WERI-Rb-1 (cell line): ENCODE results near the gene VPS39.

ENCODE experiments used
- DNase-seq: peaks from one replicate; pipeline ENCODE4 v3.0.0-alpha.2; 2020
- H3K27ac ChIP-seq: fragments of 250-450 bp; sonication (Bioruptor Pico); 2 replicates; pipeline ENCODE4 v1.5.1; 2020; ENCODE audit warnings: mild to moderate bottlenecking, moderate library complexity
- H3K27me3 ChIP-seq: fragments of 250-450 bp; sonication (Bioruptor Pico); 2 replicates; pipeline ENCODE4 v1.5.1; 2021; ENCODE audit warnings: mild to moderate bottlenecking, low read depth, moderate library complexity; ENCODE audit not compliant: insufficient read depth, severe bottlenecking
- H3K36me3 ChIP-seq: fragments of 250-450 bp; sonication (Bioruptor Pico); 2 replicates; pipeline ENCODE4 v1.5.1; 2020; ENCODE audit warnings: mild to moderate bottlenecking, moderate library complexity
- H3K4me3 ChIP-seq: 2 replicates; pipeline ENCODE4 v1.5.1; 2011; ENCODE audit warnings: low read depth, mild to moderate bottlenecking, control low read depth, low read length
- H3K9me3 ChIP-seq: fragments of 250-450 bp; sonication (Bioruptor Pico); 2 replicates; pipeline ENCODE4 v1.5.1; 2021; ENCODE audit warnings: mild to moderate bottlenecking, moderate library complexity; ENCODE audit not compliant: severe bottlenecking
- TF ChIP-seq, protein P1 (sequence below): IDR thresholded peaks from 2 replicates; pipeline ENCODE4 v1.5.1; 2011; ENCODE audit warnings: low read depth, mild to moderate bottlenecking, control low read depth, inconsistent platforms, low read length

VPS39 gene

DNA sequence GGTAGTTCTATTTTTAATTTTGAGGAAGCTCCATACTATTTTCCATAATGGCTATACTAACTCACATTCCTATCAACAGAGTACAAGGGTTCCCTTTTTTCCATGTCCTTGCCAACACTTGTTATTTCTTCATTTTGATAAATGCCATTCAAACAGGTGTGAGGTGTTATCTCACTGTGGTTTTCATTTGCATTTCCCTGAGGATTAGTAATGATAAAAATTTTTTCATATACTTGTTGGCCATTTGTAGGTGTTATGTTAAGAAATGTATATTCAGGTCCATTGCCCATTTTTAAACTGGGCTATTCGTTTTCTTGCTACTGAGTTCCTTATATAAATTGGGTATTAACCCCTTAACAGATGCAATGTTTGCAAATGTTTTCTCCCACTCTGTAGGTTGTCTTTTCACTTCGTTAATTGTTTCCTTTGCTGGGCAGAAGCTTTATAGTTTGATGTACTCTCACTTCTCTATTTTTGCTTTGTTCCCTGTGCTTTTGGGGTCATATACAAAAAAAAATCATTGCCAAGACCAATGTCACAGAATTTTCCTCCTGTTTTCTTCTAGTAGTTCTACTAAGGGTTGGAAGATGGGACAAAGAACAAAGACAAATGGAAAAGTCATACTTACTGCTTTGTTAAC lies 11.0 kb upstream of the VPS39 start:
- no peak overlapping the region for H3K27ac ChIP-seq
- H3K9me3 ChIP-seq, result no peaks in the 10 kb centered on the region
- TF ChIP-seq, protein P1, sequence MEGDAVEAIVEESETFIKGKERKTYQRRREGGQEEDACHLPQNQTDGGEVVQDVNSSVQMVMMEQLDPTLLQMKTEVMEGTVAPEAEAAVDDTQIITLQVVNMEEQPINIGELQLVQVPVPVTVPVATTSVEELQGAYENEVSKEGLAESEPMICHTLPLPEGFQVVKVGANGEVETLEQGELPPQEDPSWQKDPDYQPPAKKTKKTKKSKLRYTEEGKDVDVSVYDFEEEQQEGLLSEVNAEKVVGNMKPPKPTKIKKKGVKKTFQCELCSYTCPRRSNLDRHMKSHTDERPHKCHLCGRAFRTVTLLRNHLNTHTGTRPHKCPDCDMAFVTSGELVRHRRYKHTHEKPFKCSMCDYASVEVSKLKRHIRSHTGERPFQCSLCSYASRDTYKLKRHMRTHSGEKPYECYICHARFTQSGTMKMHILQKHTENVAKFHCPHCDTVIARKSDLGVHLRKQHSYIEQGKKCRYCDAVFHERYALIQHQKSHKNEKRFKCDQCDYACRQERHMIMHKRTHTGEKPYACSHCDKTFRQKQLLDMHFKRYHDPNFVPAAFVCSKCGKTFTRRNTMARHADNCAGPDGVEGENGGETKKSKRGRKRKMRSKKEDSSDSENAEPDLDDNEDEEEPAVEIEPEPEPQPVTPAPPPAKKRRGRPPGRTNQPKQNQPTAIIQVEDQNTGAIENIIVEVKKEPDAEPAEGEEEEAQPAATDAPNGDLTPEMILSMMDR, result no peak
- H3K4me3 ChIP-seq, result no peak overlapping the region
- DNase-seq, result no peak
- no peaks in the 10 kb centered on the region for H3K27me3 ChIP-seq
- H3K36me3 ChIP-seq, result peaks cover 40% of the 10 kb centered on the region

DNA sequence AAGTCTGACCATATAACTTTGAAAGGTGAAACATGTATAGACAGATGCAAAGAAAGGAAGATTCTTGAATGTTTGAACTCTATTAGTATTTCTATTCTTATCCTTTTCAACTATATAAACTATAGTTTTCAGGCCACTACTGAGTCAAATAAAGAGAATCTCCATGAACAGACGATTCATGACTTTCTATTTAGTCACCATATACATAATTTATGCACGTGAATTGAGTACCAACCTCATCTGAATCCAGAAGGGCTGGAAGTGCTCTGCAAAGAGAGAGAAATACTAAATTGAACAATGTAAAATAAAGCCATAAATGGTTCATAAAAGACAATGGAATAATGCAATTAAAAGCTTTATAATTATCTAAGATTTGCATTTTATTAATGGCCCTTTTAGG lies 9.5 kb upstream of the VPS39 start:
- Histone ChIP-seq H3K4me3 (no peak overlapping the region), H3K9me3 (no peaks in the 10 kb centered on the region), H3K27me3 (no peaks in the 10 kb centered on the region), H3K27ac (no peak overlapping the region), H3K36me3 (peaks cover 40% of the 10 kb centered on the region)
- TF ChIP-seq, protein P1, result no peak
- DNase-seq, result no peak

DNA sequence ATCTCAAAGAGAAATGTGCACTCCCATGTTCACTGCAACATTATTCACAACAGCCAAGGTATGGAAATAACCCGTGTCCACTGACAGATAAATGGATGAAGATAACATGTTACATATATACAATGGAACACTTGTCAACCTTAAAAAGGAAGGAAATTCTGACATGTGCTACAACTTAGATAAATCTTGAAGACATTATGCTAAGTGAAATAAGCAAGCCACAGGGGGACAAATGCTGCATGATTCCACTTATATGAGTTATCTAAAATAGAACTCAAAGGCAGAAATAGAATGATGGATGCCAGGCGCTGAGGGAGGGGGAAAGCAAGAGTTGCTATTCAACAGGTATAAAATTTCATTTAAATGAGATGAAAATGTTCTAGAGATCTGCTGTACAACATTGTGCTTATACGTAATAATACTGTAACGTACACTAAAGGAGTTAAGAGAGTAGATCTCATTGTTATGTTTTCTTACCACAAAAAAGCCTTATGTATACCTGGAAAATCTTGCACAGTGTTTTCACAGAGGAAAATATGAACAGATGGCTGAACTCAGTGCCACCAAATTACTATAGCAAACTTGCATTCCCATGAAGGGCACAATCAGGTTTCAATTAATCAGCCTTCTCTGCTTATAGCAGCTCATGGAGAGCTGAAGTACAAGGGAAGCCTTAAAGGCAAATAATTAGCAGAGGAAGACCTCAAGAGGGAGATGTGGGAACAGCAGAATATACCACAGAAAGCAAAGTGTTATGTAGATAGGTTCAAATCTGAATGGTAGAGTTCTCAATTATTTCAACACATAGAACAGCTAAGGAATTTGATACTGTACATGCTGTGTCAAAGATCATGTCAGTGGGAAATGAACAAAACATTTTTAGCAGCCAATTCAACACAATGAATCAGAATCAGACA lies 8.1 kb upstream of the VPS39 start:
- no peak for DNase-seq
- Histone ChIP-seq H3K9me3 (no peaks in the 10 kb centered on the region), H3K36me3 (peaks cover 48% of the 10 kb centered on the region), H3K4me3 (no peak overlapping the region), H3K27ac (no peak overlapping the region), H3K27me3 (no peaks in the 10 kb centered on the region)
- TF ChIP-seq, protein P1, result peak; percentile 23; the same call in 1 of the 2 replicates

DNA sequence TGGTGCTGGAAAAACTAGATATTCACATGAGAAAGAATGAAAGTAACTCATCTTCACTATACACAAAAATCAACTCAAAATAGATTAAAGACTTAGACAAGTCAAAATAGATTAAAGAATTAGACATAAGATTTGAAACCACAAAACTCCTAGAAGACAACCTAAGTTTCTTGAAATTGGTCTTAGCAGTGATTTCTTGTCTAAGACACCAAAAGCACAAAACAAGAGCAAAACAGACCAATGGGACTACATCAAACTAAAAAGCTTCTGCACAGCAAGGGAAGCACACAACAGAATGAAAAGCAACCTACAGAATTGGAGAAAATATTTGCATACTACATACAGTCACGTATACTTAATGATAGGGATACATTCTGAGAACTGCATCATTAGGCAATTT lies 6.5 kb upstream of the VPS39 start:
- Histone ChIP-seq H3K27ac (peak overlapping the region; percentile 15; the same call in 1 of the 2 replicates), H3K4me3 (no peak overlapping the region), H3K27me3 (no peaks in the 10 kb centered on the region), H3K9me3 (no peaks in the 10 kb centered on the region), H3K36me3 (peaks cover 49% of the 10 kb centered on the region)
- TF ChIP-seq, protein P1, result no peak
- no peak for DNase-seq

DNA sequence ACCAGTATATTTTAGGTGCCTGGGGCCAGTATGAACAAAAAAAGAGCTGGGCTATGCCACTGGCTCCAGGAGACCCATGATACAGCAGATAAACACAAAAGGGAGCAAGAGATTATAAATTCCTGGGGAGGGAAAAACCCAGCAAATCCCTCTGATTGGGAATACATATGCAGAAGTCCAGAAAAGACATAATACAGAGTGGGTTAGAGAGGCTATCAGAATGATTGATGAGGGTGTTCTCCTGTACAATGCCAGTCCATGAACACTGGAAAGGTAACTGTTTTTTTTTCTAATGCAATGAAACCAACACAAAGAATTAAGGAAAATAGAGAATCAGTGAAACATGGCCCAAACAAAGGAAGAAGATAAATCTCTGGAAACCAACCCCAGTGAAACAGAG lies 5.4 kb upstream of the VPS39 start:
- Histone ChIP-seq H3K9me3 (no peaks in the 10 kb centered on the region), H3K4me3 (no peak overlapping the region), H3K27ac (no peak overlapping the region), H3K27me3 (no peaks in the 10 kb centered on the region), H3K36me3 (peaks cover 38% of the 10 kb centered on the region)
- DNase-seq, result no peak
- TF ChIP-seq, protein P1, result no peak
